Measurements from ENCODE around the gene TMEM263.
"Not testable (repeated sequence)": the region's sequence is repeated elsewhere in the genome, so short reads cannot be mapped to it uniquely, and the experiment has no call there.

TMEM263 gene

DNA sequence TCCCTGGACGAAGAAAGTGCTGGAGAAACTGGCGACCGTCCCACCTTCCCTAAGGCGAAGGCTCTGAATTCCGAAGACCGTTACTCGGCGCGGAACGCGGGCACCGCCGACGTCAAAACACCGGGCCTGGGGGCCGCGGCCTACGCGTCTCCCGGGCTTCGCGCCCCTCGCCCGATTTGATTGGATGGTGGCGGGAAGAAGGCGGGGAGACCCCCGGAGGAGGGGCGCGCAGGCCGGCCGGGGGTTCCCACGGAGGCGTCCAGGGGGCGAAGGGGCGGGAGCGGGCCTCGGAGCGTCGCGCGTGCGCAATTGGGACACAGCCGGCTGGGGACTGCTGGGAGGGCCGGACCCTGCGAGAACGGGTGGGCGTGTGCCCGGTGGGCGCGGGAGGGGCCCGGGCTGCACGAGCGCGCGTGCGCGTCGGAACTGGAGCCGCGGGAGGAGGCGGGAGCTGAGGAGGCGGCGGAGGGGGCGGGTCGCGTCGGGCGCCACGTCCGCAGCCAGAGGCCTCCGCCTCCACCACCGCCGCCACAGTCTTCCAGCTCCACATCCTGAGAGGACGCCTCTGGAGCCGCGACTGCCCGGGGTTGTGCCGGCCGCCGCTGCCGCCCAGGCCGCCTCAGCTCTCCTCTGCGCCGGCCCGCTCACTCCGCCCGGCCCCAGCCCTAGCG lies at the start of gene TMEM263:
Gene TMEM263, plus strand, starts transcription at position 531 of the 671 bp plus-strand sequence. CDS start 11,210 bp downstream, outside the sequence.
- peak; percentile 96 for DNase-seq
- Mint-ChIP-seq H3K9me3 (peaks cover 0 to 4% of the 10 kb centered on the region in 2 donors), H3K27me3 (no peaks in the 10 kb centered on the region), H3K27ac (peak within 1 kb of the TSS; percentile 98), H3K4me1 (peaks cover 36% of the 10 kb centered on the region), H3K4me3 (peak within 1 kb of the TSS; percentile 98 to 100)
- peak; percentile 88 for ATAC-seq

DNA sequence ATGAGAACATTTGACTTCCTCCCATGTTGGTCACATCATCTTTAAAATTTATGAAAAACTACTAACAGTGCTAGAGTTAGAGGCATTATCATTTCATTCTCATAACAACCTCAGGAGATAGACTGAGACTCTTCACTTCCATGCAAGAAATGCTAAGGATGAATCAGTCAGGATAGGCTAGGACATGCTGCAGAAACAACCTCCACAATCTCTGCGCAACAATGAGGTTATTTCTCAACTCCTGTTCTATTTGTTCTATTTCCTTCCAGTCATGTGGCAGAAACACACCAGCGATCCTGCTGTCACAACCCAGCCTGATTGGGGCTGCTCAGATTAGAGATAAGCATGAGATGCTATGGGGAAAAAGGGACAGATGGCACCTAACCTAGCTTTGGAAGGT lies 49.0 kb upstream of the TMEM263 start:
- DNase-seq = no peak

DNA sequence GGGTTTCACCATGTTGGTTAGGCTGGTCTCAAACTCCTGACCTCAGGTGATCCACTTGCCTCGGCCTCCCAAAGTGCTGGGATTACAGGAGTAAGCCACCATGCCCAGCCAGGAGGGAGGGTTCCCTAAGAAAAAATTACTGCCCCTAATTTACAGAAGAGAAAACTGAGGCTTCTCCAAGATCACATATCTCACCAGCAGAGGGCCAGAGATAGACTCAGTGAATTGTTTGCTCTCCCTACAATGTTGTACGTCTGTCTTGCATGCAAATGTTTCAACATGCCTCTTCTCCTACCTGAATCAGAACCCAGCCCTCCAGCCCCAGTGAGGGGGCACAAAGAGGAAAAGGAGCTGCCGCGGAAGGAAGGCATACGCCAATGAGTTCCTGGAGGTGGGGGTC lies 48.3 kb upstream of the TMEM263 start:
- no peak for ATAC-seq
- Mint-ChIP-seq H3K9me3 (no peaks in the 10 kb centered on the region), H3K27me3 (peaks cover 49% of the 10 kb centered on the region), H3K4me3 (no peak overlapping the region), H3K27ac (no peak overlapping the region), H3K4me1 (peaks cover 33% of the 10 kb centered on the region)
- DNase-seq = no peak

More for the DNA sequence above, 49.0 kb upstream of the TMEM263 start:
- H3K4me1 Mint-ChIP-seq = peaks cover 29% of the 10 kb centered on the region
- no peak for ATAC-seq
- H3K4me3 Mint-ChIP-seq = no peak overlapping the region
- no peaks in the 10 kb centered on the region for H3K9me3 Mint-ChIP-seq
- no peak overlapping the region for H3K27ac Mint-ChIP-seq
- H3K27me3 Mint-ChIP-seq = peaks cover 56% of the 10 kb centered on the region

DNA sequence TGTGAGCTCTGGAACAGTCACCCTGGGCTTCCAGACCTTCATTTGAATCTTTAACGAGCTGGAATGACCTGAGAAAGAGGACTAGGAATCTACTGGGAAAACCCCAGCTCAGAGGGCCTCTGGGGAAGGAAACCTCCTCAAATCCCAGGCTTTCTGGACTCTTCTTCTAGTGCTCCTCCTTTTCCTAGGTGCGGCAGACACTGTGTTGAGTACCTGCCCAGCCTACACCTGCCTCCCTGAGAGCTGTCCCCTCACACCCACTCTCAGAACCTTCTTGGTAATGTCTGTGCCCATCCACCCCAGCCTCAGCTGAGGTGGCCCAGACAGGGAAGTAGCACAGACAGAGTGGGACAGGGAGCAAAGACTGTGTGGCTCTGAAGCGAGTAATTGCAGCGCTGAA lies 47.9 kb upstream of the TMEM263 start:
- Mint-ChIP-seq H3K4me1 (peaks cover 38% of the 10 kb centered on the region), H3K9me3 (no peaks in the 10 kb centered on the region), H3K4me3 (no peak overlapping the region), H3K27ac (no peak overlapping the region), H3K27me3 (peaks cover 44% of the 10 kb centered on the region)
- ATAC-seq (no peak), DNase-seq (no peak)

DNA sequence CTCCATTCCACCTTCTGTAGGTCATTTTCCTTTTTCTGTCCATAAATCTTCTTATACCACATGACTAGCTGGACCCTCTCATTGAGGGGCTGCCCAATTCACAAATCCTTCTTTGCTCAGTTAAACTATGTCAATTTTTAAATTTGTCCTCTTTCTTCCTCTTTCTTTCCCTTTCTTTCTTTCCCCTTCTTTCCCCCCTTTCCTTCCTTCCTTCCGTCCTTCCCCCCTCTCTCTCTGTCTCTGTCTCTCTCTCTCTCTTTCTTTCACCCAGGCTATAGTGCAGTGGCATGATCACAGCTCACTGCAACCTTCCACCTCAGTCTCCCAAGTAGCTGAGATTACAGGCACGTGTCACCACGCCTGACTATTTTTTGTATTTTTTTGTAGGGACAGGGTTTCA lies 47.1 kb upstream of the TMEM263 start:
- Mint-ChIP-seq H3K4me1 (peaks cover 37% of the 10 kb centered on the region), H3K9me3 (no peaks in the 10 kb centered on the region), H3K27me3 (peaks cover 37% of the 10 kb centered on the region), H3K4me3 (no peak overlapping the region), H3K27ac (peak overlapping the region in 1 of 2 donors; percentile 2)
- ATAC-seq (no peak), DNase-seq (no peak)

DNA sequence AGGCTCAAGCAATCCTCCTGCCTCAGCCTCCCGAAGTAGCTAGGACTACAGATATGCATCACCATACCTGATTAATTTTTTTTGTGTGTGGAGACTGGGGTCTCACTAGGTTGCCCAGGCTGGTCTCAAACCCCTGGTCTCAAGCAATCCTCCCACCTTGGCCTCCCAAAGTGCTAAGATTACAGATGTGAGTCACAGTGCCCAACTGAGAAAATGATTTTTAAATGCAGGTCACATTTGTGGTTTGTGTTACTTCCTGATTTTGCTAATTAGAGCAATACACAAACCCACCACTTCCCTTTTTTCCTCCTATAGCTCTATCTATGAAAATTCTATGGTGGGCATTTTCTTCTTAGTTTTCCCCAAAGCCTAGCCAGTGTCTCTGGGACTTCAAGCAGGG lies 45.5 kb upstream of the TMEM263 start:
- Mint-ChIP-seq H3K27ac (no peak overlapping the region), H3K4me3 (no peak overlapping the region), H3K27me3 (peaks cover 30% of the 10 kb centered on the region), H3K4me1 (peaks cover 50% of the 10 kb centered on the region), H3K9me3 (no peaks in the 10 kb centered on the region)
- DNase-seq (no peak), ATAC-seq (peak; percentile 41)

DNA sequence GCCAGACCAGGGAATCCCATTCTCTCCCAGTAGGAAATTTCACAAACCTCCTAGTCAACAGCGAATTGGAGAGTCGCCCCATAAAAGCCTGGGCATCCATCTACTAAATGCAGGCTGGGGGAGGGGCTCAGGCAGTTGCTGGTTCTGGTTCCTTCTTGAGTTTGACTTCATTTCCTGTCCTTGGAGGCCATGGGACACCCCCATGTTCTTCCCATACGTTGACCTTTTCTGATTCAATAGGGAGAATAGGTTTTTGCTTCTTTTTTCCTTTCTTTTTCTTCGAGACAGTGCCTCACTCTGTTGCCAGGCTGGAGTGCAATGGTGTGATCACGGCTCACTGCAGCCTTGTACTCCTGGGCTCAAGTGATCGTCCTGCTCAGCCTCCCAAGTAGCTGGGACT lies 44.1 kb upstream of the TMEM263 start:
- Mint-ChIP-seq H3K27ac (peak overlapping the region in 1 of 2 donors; percentile 31), H3K4me3 (no peak overlapping the region), H3K4me1 (peaks cover 58% of the 10 kb centered on the region), H3K9me3 (no peaks in the 10 kb centered on the region), H3K27me3 (peaks cover 26% of the 10 kb centered on the region)
- DNase-seq (no peak), ATAC-seq (no peak)

DNA sequence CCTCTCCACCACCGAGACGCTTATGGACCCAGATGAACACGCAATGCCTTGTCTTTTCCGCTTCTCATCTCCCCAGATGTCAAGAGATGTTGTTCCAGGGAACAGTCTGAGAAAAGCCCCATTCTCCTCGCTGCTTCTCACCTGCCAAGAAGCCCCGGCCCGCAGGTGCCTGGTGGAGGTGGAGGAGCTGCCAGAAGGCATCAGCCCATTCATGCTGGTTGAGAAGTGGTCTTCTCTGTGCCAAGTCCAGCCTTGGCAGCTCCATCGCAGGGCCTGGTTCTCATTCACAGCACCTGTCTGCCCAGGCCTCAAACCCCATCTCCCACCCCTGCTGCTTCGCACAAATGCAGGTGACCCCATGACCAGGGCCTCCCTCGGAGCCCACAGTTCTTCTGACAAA lies 42.3 kb upstream of the TMEM263 start:
- DNase-seq = no peak
- H3K9me3 Mint-ChIP-seq = no peaks in the 10 kb centered on the region
- ATAC-seq = no peak
- H3K4me1 Mint-ChIP-seq = peaks cover 52% of the 10 kb centered on the region
- H3K4me3 Mint-ChIP-seq = no peak overlapping the region
- H3K27me3 Mint-ChIP-seq = peaks cover 9% of the 10 kb centered on the region
- peak overlapping the region in 1 of 2 donors; percentile 6 for H3K27ac Mint-ChIP-seq

DNA sequence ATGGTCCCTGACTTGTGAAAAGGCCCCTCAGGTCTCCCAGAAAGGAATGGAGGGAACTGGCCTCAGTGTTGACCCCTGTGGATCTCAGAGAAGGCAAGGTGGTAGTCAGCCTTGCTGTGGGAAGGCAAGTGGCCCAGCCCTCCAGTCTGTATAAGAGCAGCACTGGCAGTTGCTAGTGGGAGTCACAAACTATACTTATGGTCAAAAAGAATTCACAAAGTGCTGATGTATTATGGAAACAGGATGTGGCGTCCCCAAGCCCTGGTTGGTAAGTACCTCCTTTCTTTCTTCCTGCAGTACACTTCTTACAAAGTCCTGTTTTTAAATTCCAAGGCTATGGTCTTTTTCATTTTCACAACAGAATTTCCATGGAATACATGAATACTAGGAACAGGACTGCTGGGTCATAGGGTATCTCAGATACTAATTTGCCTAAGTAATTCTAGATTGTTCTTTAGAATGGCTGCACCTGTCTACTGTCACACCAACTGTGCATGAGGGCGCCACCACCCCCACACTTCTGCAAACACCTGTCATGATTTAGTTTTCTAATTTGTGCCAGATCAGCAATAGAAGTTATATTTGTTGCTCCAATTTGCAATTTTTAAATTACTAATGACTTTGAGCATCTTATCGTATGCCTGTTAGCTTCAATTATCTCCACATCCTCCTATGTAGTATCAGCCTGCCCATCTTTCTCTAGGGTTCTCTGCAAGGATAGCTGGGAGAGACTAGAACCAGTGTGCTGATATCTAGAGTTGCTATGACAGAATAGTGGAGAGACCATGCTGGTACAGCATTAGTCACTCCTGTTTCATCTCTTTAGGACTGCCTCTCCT lies 40.7 kb upstream of the TMEM263 start:
- Mint-ChIP-seq H3K27me3 (no peaks in the 10 kb centered on the region), H3K4me3 (peak overlapping the region in 1 of 2 donors; percentile 70), H3K27ac (peak overlapping the region; percentile 34 to 91), H3K9me3 (no peaks in the 10 kb centered on the region), H3K4me1 (peaks cover 52% of the 10 kb centered on the region)
- DNase-seq (peak; percentile 20 to 46), ATAC-seq (peak; percentile 93)

DNA sequence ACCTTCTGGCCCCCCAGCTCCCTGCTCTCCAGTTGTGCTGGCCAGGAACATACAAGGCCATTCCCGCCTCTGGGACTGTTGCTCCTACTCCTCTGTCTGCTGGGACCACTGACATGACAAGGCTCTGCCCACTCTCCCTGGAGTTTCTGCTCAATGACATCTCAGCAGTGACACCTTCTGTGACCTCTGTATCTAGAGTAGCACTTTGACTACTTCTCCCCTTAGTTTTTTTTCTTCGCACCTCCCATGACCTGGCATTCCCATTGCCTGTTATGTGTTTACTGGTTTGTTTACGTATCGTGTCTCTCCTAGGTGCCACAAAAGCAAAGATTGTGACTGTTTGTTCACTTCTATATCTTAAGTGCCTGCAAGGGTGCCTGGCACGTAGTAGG lies 40.1 kb upstream of the TMEM263 start:
- Mint-ChIP-seq H3K9me3 (no peaks in the 10 kb centered on the region), H3K27me3 (peaks cover under 1% of the 10 kb centered on the region), H3K27ac (no peak overlapping the region), H3K4me1 (peaks cover 45% of the 10 kb centered on the region), H3K4me3 (no peak overlapping the region)
- ATAC-seq (peak; percentile 9), DNase-seq (no peak)

DNA sequence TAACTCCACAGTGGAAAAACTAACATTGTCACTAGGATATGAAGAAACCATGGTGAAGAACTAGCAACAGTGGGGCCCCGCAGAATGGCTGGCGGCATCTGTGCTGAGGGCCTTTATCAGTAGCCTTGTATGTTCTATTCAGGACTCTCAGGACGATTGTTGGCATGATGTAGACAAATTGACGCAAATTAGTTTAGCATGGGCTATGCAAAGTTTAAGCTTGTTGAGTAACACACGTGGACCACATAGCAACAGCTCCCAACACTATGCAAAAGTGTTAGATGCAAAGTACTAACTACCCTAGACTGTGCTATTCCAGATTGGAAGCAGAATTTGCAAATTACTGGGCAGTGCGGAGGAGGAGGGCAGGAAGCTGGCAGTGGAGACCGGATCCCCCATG lies 38.2 kb upstream of the TMEM263 start:
- no peak overlapping the region for H3K4me3 Mint-ChIP-seq
- no peaks in the 10 kb centered on the region for H3K9me3 Mint-ChIP-seq
- peaks cover 29% of the 10 kb centered on the region for H3K4me1 Mint-ChIP-seq
- no peak overlapping the region for H3K27ac Mint-ChIP-seq
- H3K27me3 Mint-ChIP-seq = peaks cover 13% of the 10 kb centered on the region
- ATAC-seq = no peak
- no peak for DNase-seq

DNA sequence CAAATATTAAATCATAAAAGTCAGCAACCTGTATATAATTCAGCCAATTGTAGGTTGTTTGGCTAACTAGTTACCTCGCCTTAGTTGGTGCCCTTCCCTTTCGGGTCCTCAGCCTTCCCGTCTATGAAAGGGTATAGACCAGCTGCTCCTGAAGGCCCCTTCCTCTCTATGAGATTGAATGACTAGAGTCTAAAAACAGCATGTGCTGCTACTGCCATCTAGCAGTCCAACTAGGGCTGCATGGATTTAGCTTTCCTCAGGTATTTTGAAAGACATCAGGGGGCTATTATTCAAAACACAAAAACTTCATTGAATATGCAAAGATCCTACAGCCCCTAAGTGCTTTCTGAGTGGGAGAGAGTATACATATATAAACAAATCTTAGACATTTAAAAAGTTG lies 37.0 kb upstream of the TMEM263 start:
- ATAC-seq (no peak), DNase-seq (no peak)
- Mint-ChIP-seq H3K27me3 (peaks cover 21% of the 10 kb centered on the region), H3K27ac (peak overlapping the region in 1 of 2 donors; percentile 14), H3K4me3 (no peak overlapping the region), H3K9me3 (peaks cover 5 to 6% of the 10 kb centered on the region in 2 donors), H3K4me1 (peaks cover 19% of the 10 kb centered on the region)

DNA sequence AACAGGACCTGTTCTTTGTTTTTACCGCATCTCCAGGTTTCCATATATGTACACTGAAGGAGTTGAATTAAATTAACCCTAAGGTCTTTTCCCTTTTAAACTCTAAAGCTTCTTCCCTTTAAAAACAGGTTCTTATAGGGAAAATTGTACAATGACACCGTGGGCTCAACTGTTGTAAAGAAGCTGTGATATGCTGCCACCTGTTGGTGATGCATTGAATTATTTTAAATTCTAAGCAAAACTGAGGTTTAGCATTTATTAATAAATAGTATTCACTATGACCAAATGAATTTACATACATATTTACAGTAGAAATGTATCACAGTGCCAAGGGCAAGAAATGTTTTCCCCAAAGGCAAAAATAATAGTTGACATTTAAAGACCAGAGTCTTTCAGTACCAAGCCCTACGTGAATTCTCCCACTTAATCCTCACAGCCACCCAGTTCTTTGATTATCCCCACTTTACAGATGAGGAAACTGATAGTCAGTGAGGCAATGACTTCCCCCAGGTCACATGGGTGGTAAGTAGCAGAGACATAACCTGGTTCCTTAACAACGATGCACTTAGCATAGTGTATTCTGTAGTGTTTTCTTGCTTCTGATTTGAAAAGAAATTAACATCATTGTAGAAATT lies 35.7 kb upstream of the TMEM263 start:
- no peak for DNase-seq
- no peak for ATAC-seq
- peaks cover 21% of the 10 kb centered on the region for H3K27me3 Mint-ChIP-seq
- no peak overlapping the region for H3K27ac Mint-ChIP-seq
- H3K9me3 Mint-ChIP-seq = peaks cover 10 to 13% of the 10 kb centered on the region in 2 donors
- H3K4me3 Mint-ChIP-seq = no peak overlapping the region
- peaks cover 10% of the 10 kb centered on the region for H3K4me1 Mint-ChIP-seq

DNA sequence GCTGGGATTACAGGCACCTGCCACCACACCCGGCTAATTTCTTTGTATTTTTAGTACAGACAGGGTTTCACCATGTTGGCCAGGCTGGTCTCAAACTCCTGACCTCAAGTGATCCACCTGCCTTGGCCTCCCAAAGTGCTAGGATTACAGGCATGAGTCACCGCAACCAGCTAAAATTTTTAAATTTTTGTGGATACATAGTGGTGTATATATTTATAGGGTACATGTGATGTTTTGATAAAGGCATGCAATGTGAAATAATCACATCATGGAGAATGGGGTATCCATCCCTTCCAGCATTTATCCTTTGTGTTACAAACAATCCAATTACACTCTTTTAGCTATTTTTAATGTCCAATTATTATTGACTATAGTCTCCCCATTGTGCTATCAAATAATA lies 33.7 kb upstream of the TMEM263 start:
- not testable (repeated sequence) for DNase-seq, H3K4me3 Mint-ChIP-seq, H3K27ac Mint-ChIP-seq, H3K4me1 Mint-ChIP-seq, ATAC-seq
- peaks cover 10 to 13% of the 10 kb centered on the region in 2 donors for H3K9me3 Mint-ChIP-seq
- H3K27me3 Mint-ChIP-seq = peaks cover 21% of the 10 kb centered on the region

DNA sequence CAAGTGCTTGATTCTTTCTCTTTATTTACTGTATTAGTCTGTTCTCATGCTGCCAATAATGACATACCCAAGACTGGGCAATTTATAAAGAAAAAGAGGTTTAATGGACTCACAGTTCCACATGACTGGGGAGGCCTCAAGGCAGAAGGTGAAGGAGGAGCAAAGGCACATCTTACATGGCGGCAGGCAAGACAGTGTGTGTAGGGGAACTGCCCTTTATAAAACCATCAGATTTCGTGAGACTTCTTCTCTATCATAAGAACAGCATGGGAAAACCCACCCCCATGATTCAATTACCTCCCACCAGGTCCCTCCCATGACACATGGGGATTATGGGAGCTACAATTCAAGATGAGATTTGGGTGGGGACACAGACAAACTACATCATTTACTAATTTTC lies 32.1 kb upstream of the TMEM263 start:
- H3K9me3 Mint-ChIP-seq = peaks cover 10 to 13% of the 10 kb centered on the region in 2 donors
- H3K4me1 Mint-ChIP-seq = not testable (repeated sequence)

More for the DNA sequence above, 32.1 kb upstream of the TMEM263 start:
- H3K4me3 Mint-ChIP-seq, ATAC-seq, DNase-seq, H3K27ac Mint-ChIP-seq: not testable (repeated sequence)
- peaks cover 21% of the 10 kb centered on the region for H3K27me3 Mint-ChIP-seq
